ENCODE results near the gene TRABD2B. TPM values are rescaled to one million over a fixed set of nuclear protein-coding genes. Genes with fewer than 3 reads are reported as not detected.
A peak's percentile ranks its signal among the peaks of the same experiment; 100 is the strongest.

TRABD2B gene
- total and polyA plus RNA-seq, 4 donors: 0.28 to 2.6 (median 1.3) TPM

DNA sequence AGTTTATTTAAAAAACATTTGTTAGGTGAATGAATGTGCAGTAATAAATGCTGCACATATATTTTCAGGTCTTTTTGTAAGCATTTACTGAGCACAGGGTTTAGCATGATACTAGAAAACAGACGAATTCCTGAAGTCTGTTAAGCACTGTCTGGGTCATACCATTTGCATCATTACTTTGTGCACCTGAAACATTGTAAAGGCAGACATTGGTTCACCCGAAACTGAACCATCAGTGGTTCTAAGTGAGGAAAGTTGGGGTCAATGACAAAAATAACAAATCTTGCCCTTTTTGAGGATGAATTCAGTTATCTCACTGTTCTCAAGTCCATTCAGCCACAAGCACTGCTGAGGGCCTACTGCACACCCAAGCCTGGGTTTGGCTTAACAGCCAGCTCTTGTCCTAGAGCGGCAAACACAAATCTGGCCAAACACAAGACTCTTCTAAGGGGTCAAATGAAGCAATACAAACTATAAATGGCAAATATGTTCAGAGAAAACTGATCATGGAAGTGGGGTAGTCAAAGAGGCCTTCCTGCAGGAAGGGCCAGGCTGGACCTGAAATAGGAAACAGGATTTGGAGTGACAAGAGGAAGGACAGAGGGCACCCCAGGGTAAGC, 21.8 kb downstream of the TRABD2B start:
- no peak for DNase-seq (ENCODE audit: low spot score)
- Histone ChIP-seq H3K9ac (ENCODE audit: low read depth in 1 of 2, low read length in 2 of 2) (no peak overlapping the region), H3K36me3 (ENCODE audit: control insufficient read depth in 4 of 4, insufficient read depth in 3 of 4, low read depth in 1 of 4, low read length in 3 of 4) (no peaks in the 10 kb centered on the region), H3K27me3 (ENCODE audit: control insufficient read depth in 4 of 4, insufficient read depth in 4 of 4, low read length in 3 of 4) (no peaks in the 10 kb centered on the region), H3K9me3 (ENCODE audit: control insufficient read depth in 4 of 4, low read length in 3 of 4) (no peaks in the 10 kb centered on the region), H3K4me3 (ENCODE audit: low read depth in 1 of 3, low read length in 3 of 3) (no peak overlapping the region), H3K27ac (ENCODE audit: low read depth in 1 of 2, low read length in 2 of 2) (no peak overlapping the region), H3K4me1 (ENCODE audit: control insufficient read depth in 4 of 4, insufficient read depth in 4 of 4, low read length in 3 of 4) (peaks cover 7 to 52% (median 24%) of the 10 kb centered on the region in 4 donors)
- WGBS: 72% methylated on average over 3 of the region's 3 CpGs
- TF ChIP-seq, protein P1, sequence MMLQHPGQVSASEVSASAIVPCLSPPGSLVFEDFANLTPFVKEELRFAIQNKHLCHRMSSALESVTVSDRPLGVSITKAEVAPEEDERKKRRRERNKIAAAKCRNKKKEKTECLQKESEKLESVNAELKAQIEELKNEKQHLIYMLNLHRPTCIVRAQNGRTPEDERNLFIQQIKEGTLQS (IDR thresholded peaks at IDR 0.05): no peak
- TF ChIP-seq HNF4A (conservative IDR thresholded peaks at IDR 0.05): peak in 1 of 2 donors; percentile 19
- TF ChIP-seq, protein P2, sequence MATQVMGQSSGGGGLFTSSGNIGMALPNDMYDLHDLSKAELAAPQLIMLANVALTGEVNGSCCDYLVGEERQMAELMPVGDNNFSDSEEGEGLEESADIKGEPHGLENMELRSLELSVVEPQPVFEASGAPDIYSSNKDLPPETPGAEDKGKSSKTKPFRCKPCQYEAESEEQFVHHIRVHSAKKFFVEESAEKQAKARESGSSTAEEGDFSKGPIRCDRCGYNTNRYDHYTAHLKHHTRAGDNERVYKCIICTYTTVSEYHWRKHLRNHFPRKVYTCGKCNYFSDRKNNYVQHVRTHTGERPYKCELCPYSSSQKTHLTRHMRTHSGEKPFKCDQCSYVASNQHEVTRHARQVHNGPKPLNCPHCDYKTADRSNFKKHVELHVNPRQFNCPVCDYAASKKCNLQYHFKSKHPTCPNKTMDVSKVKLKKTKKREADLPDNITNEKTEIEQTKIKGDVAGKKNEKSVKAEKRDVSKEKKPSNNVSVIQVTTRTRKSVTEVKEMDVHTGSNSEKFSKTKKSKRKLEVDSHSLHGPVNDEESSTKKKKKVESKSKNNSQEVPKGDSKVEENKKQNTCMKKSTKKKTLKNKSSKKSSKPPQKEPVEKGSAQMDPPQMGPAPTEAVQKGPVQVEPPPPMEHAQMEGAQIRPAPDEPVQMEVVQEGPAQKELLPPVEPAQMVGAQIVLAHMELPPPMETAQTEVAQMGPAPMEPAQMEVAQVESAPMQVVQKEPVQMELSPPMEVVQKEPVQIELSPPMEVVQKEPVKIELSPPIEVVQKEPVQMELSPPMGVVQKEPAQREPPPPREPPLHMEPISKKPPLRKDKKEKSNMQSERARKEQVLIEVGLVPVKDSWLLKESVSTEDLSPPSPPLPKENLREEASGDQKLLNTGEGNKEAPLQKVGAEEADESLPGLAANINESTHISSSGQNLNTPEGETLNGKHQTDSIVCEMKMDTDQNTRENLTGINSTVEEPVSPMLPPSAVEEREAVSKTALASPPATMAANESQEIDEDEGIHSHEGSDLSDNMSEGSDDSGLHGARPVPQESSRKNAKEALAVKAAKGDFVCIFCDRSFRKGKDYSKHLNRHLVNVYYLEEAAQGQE (IDR thresholded peaks at IDR 0.05): no peak

DNA sequence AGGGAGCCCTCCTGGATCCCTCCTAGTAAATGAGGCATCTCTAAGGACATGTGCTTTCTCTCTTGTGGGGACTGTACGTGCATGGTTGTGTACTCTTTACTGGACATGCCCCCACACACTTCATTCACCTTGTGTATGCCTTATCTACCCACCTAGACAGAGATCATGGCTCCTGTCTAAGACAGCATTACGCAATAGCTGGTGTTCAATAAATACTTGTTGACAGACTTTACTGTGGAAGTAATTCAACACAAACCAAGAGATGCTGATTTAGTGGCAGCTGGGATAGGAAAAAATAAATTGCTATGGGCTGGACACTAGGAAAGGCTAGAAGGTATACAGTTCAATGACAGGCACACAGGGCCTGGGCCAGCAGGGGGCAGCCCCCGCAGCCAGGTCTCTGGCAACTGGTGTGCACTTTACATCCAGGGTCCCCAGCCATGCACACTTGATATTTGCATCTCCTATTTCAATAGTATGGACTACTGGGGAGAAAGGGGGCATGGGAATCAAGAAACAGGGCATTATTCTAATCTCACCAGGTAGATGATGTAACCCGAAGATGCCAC, 24.2 kb downstream of the TRABD2B start:
- TF ChIP-seq FOXA2 (IDR thresholded peaks at IDR 0.05): no peak
- TF ChIP-seq, protein P2 (IDR thresholded peaks at IDR 0.05): no peak
- TF ChIP-seq FOXA1 (IDR thresholded peaks at IDR 0.05): peak; percentile 10
- TF ChIP-seq GABPA (IDR thresholded peaks at IDR 0.05 in 1 of 2, conservative IDR thresholded peaks at IDR 0.05 in 1 of 2): no peak
- TF ChIP-seq RAD21 (IDR thresholded peaks at IDR 0.05): peak in 1 of 2 donors; percentile 16
- TF ChIP-seq, protein P1 (IDR thresholded peaks at IDR 0.05): no peak
- TF ChIP-seq, protein P3, sequence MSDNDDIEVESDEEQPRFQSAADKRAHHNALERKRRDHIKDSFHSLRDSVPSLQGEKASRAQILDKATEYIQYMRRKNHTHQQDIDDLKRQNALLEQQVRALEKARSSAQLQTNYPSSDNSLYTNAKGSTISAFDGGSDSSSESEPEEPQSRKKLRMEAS (IDR thresholded peaks at IDR 0.05): no peak
- TF ChIP-seq, protein P4, sequence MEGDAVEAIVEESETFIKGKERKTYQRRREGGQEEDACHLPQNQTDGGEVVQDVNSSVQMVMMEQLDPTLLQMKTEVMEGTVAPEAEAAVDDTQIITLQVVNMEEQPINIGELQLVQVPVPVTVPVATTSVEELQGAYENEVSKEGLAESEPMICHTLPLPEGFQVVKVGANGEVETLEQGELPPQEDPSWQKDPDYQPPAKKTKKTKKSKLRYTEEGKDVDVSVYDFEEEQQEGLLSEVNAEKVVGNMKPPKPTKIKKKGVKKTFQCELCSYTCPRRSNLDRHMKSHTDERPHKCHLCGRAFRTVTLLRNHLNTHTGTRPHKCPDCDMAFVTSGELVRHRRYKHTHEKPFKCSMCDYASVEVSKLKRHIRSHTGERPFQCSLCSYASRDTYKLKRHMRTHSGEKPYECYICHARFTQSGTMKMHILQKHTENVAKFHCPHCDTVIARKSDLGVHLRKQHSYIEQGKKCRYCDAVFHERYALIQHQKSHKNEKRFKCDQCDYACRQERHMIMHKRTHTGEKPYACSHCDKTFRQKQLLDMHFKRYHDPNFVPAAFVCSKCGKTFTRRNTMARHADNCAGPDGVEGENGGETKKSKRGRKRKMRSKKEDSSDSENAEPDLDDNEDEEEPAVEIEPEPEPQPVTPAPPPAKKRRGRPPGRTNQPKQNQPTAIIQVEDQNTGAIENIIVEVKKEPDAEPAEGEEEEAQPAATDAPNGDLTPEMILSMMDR (IDR thresholded peaks at IDR 0.05; ENCODE audit: low read depth, low read length, missing input control): peak; percentile 25
- TF ChIP-seq TAF1 (conservative IDR thresholded peaks at IDR 0.05): no peak
- no peak for TF ChIP-seq SP1 (IDR thresholded peaks at IDR 0.05)
- WGBS: 56% methylated on average over 4 of the region's 4 CpGs
- Histone ChIP-seq H3K36me3 (ENCODE audit: control insufficient read depth in 4 of 4, insufficient read depth in 3 of 4, low read depth in 1 of 4, low read length in 3 of 4) (no peaks in the 10 kb centered on the region), H3K9ac (ENCODE audit: low read depth in 1 of 2, low read length in 2 of 2) (no peak overlapping the region), H3K27ac (ENCODE audit: low read depth in 1 of 2, low read length in 2 of 2) (peak overlapping the region; percentile 36 to 40), H3K4me1 (ENCODE audit: control insufficient read depth in 4 of 4, insufficient read depth in 4 of 4, low read length in 3 of 4) (peaks cover 13 to 59% (median 45%) of the 10 kb centered on the region in 4 donors), H3K9me3 (ENCODE audit: control insufficient read depth in 4 of 4, low read length in 3 of 4) (no peaks in the 10 kb centered on the region), H3K27me3 (ENCODE audit: control insufficient read depth in 4 of 4, insufficient read depth in 4 of 4, low read length in 3 of 4) (no peaks in the 10 kb centered on the region), H3K4me3 (ENCODE audit: low read depth in 1 of 3, low read length in 3 of 3) (no peak overlapping the region)
- no peak for DNase-seq (ENCODE audit: low spot score)
